A549 (cell line): Measurements from ENCODE around the gene SYNGR4. TPM values are rescaled to one million over a fixed set of nuclear protein-coding genes. Genes with fewer than 3 reads are reported as not detected.

Experiments used
- CBX2 ChIP-seq: fragments of 200-600 bp; sonication (generic); IDR thresholded peaks from 2 replicates; pipeline ENCODE4 v1.6.1; 2016; ENCODE audit warnings: low read depth, mild to moderate bottlenecking, borderline replicate concordance
- CEBPB ChIP-seq, 2 experiments: fragments of >200 bp in 1 of 2; sonication (Bioruptor Twin) in 1 of 2; formaldehyde crosslinking in 1 of 2; IDR thresholded peaks; 2 replicates each; pipeline ENCODE4 v1.6.1; 2012 to 2016
- CHD4 ChIP-seq: fragments of 200-600 bp; sonication (generic); IDR thresholded peaks from 2 replicates; pipeline ENCODE4 v1.6.1; 2016; ENCODE audit warnings: antibody characterized with exemption, mild to moderate bottlenecking, borderline replicate concordance
- E2F6 ChIP-seq: IDR thresholded peaks from 2 replicates; pipeline ENCODE4 v1.6.1; 2012; ENCODE audit warnings: low read depth, borderline replicate concordance
- EHF ChIP-seq: fragments of 250-450 bp; sonication (Bioruptor Pico); IDR thresholded peaks from 2 replicates; pipeline ENCODE4 v1.5.0; 2020; ENCODE audit warnings: mild to moderate bottlenecking
- ELK1 ChIP-seq: fragments of 150-350 bp; IDR thresholded peaks from 2 replicates; pipeline ENCODE4 v1.6.1; 2014; ENCODE audit warnings: low read depth, mild to moderate bottlenecking, low read length
- ESRRA ChIP-seq: fragments of 150-350 bp; IDR thresholded peaks from 2 replicates; pipeline ENCODE4 v1.6.1; 2014; ENCODE audit warnings: mild to moderate bottlenecking, low read length, borderline replicate concordance
- FOSB ChIP-seq: fragments of 250-450 bp; sonication (Bioruptor Pico); IDR thresholded peaks from 2 replicates; pipeline ENCODE4 v1.5.0; 2020; ENCODE audit warnings: mild to moderate bottlenecking, moderate library complexity
- FOSL2 ChIP-seq, 2 experiments: fragments of 450-650 bp in 1 of 2; fragments of >200 bp in 1 of 2; sonication (Bioruptor Twin) in 1 of 2; formaldehyde crosslinking; IDR thresholded peaks; 2 replicates each; pipeline versions ENCODE4 v1.5.0 to v1.6.1; 2016 to 2020; ENCODE audit warnings: mild to moderate bottlenecking in 1 of 2, moderate library complexity in 1 of 2
- HDAC2 ChIP-seq: fragments of 200-600 bp; sonication (generic); IDR thresholded peaks from 2 replicates; pipeline ENCODE4 v1.6.1; 2016
- HEYL ChIP-seq: fragments of 250-450 bp; sonication (Bioruptor Pico); IDR thresholded peaks from 2 replicates; pipeline ENCODE4 v1.8.0; 2021; ENCODE audit warnings: mild to moderate bottlenecking, moderate library complexity
- JUNB ChIP-seq: fragments of >200 bp; sonication (Bioruptor Twin); formaldehyde crosslinking; IDR thresholded peaks from 2 replicates; pipeline ENCODE4 v1.6.1; 2016
- KDM1A ChIP-seq: fragments of 200-600 bp; sonication (generic); IDR thresholded peaks from 2 replicates; pipeline ENCODE4 v1.6.1; 2016; ENCODE audit warnings: low read depth, mild to moderate bottlenecking
- MAFK ChIP-seq: fragments of 450-650 bp; IDR thresholded peaks from 2 replicates; pipeline ENCODE4 v1.6.1; 2014; ENCODE audit not compliant: partially characterized antibody
- MAX ChIP-seq: IDR thresholded peaks from 2 replicates; pipeline ENCODE4 v1.6.1; 2012
- MAZ ChIP-seq: fragments of 150-350 bp; IDR thresholded peaks from 2 replicates; pipeline ENCODE4 v1.6.1; 2014; ENCODE audit warnings: antibody characterized with exemption, low read depth, low read length, borderline replicate concordance
- MYC ChIP-seq: IDR thresholded peaks from 2 replicates; pipeline ENCODE4 v1.6.1; 2012; ENCODE audit warnings: mild to moderate bottlenecking, inconsistent platforms, low read length, improper control_type of control experiment, borderline replicate concordance
- NPAS2 ChIP-seq: fragments of 250-450 bp; sonication (Bioruptor Pico); IDR thresholded peaks from 2 replicates; pipeline ENCODE4 v1.8.0; 2022; ENCODE audit warnings: mild to moderate bottlenecking, moderate library complexity, borderline replicate concordance
- PHF8 ChIP-seq: fragments of 200-600 bp; sonication (generic); IDR thresholded peaks from 2 replicates; pipeline ENCODE4 v1.6.1; 2016; ENCODE audit warnings: low read depth, mild to moderate bottlenecking, antibody characterized with exemption, moderate library complexity, borderline replicate concordance
- POLR2A ChIP-seq: IDR thresholded peaks from 2 replicates; pipeline ENCODE4 v1.6.1; 2012; ENCODE audit warnings: mild to moderate bottlenecking, low read length
- RAD21 ChIP-seq, 2 experiments: fragments of >200 bp in 1 of 2; sonication (Bioruptor Twin) in 1 of 2; formaldehyde crosslinking in 1 of 2; IDR thresholded peaks in 1 of 2; conservative IDR thresholded peaks in 1 of 2; 2 replicates in 1 of 2; 3 replicates in 1 of 2; pipeline ENCODE4 v1.6.1; 2012 to 2018; ENCODE audit warnings: inconsistent platforms in 1 of 2
- RCOR1 ChIP-seq: fragments of 150-350 bp; IDR thresholded peaks from 2 replicates; pipeline ENCODE4 v1.6.1; 2014; ENCODE audit warnings: antibody characterized with exemption, low read length, low read depth
- REST ChIP-seq: fragments of 200-600 bp; sonication (generic); IDR thresholded peaks from 2 replicates; pipeline ENCODE4 v1.6.1; 2016; ENCODE audit warnings: antibody characterized with exemption, mild to moderate bottlenecking, moderate library complexity
- RFX5 ChIP-seq: fragments of 450-650 bp; IDR thresholded peaks from 2 replicates; pipeline ENCODE4 v1.7.1; 2014; ENCODE audit warnings: antibody characterized with exemption, mild to moderate bottlenecking, moderate library complexity
- SREBF2 ChIP-seq: fragments of 450-650 bp; IDR thresholded peaks from 2 replicates; pipeline ENCODE4 v1.6.1; 2014; ENCODE audit warnings: mild to moderate bottlenecking, moderate library complexity
- USF2 ChIP-seq: fragments of 450-650 bp; IDR thresholded peaks from 2 replicates; pipeline ENCODE4 v1.6.1; 2014; ENCODE audit warnings: antibody characterized with exemption
- ZFP36 ChIP-seq: fragments of 450-650 bp; IDR thresholded peaks from 2 replicates; pipeline ENCODE4 v1.6.1; 2014; ENCODE audit warnings: borderline replicate concordance; ENCODE audit not compliant: partially characterized antibody
- ZNF302 ChIP-seq: fragments of 250-450 bp; sonication (Bioruptor Pico); IDR thresholded peaks from 2 replicates; pipeline ENCODE4 v1.9.0; 2021; ENCODE audit warnings: inconsistent platforms, mild to moderate bottlenecking, moderate library complexity
- polyA plus RNA-seq, 4 experiments: library from polyadenylated mRNA; depleted of rRNA in 3 of 4; stranded (reverse); fragments of >200 nt; fragmentation: RNase III in 1 of 4; extraction: RNeasy Plus Mini Kit Qiagen cat#74134 plus additional on column Dnase treatment in 1 of 4; gene quantifications; 2 replicates in 3 of 4; 3 replicates in 1 of 4; pipeline ENCODE4 v1.2.3, GENCODE V29; 2011 to 2017

Gene SYNGR4
- polyA plus RNA-seq, 2 of the 4 experiments (the other 2 are of a cell fraction) = 2.3 to 4.4 TPM

- TF ChIP-seq MAX (peak; percentile 63; the same call in 1 of the 2 replicates), E2F6 (no peak), ESRRA (peak; percentile 97), ZFP36 (no peak), RAD21 (conservative IDR thresholded peaks at IDR 0.05 in 1 of 2, IDR thresholded peaks at IDR 0.05 in 1 of 2) (0 out of 5 replicates have a peak, but pooled peaks of 1 of the 2 experiments have one; percentile 6), CBX2 (no peak), HDAC2 (no peak), MAFK (peak; percentile 99), ELK1 (no peak), PHF8 (no peak), REST (no peak), RCOR1 (no peak), MAZ (no peak), SREBF2 (no peak), CEBPB (IDR thresholded peaks at IDR 0.05) (no peak; a peak in 1 of 4 replicates), CHD4 (0 out of 2 replicates have a peak, but pooled peaks have one; percentile 30), EHF (CRISPR knock-in tag) (no peak), RFX5 (no peak), FOSB (CRISPR knock-in tag) (no peak), ZNF302 (CRISPR knock-in tag) (no peak), MYC (no peak), USF2 (no peak), JUNB (peak; percentile 70), NPAS2 (CRISPR knock-in tag) (no peak), POLR2A (no peak), KDM1A (no peak), FOSL2 (IDR thresholded peaks at IDR 0.05) (peak; percentile 65; the same call in 1 of the 2 replicates), FOSL2 (CRISPR knock-in tag; IDR thresholded peaks at IDR 0.05) (peak; percentile 79; the same call in 1 of the 2 replicates), HEYL (no peak)
These were observed 9.7 kb upstream of the SYNGR4 start (continued) for GRCh38 chr19:48354332-48354992.
